Heart left ventricle (tissue), 16 donors: Measurements from ENCODE around the gene GATAD2B. TPM values are rescaled to one million over a fixed set of nuclear protein-coding genes. Genes with fewer than 3 reads are reported as not detected.

ENCODE experiments used
- ATAC-seq, 4 donors: fragments of 200-7000 bp; cut with Tn5 transposase; one replicate each; pipeline ENCODE4 v1.9.1; 2020 to 2022; ENCODE audit warnings: moderate library complexity in 4 of 4, mild to moderate bottlenecking in 3 of 4, moderate number of reproducible peaks in 1 of 4
- DNase-seq, 5 donors: peaks; one replicate each; pipeline ENCODE4 v3.0.0-alpha.2; 2020
- H3K27ac ChIP-seq, 12 donors: fragments of 200-600 bp; sonication (generic) in 4 of 12; one replicate each; pipeline versions ENCODE4 v1.5.0 to v1.8.0; 2016 to 2022; ENCODE audit warnings: mild to moderate bottlenecking in 2 of 12
- H3K27me3 ChIP-seq, 9 donors: fragments of 200-600 bp; sonication (generic) in 2 of 9; one replicate each; pipeline versions ENCODE4 v1.5.1 to v1.8.0; 2016 to 2022; ENCODE audit warnings: mild to moderate bottlenecking in 3 of 9
- H3K36me3 ChIP-seq, 9 donors: fragments of 200-600 bp; sonication (generic) in 2 of 9; one replicate each; pipeline versions ENCODE4 v1.5.0 to v1.8.0; 2018 to 2022; ENCODE audit warnings: mild to moderate bottlenecking in 2 of 9
- H3K4me1 ChIP-seq, 12 donors: fragments of 200-600 bp; sonication (generic) in 4 of 12; one replicate each; pipeline versions ENCODE4 v1.5.0 to v1.8.0; 2016 to 2022; ENCODE audit warnings: mild to moderate bottlenecking in 3 of 12
- H3K4me3 ChIP-seq, 12 donors: fragments of 200-600 bp; sonication (generic) in 4 of 12; one replicate each; pipeline versions ENCODE4 v1.5.0 to v1.8.0; 2017 to 2022; ENCODE audit warnings: mild to moderate bottlenecking in 9 of 12, moderate library complexity in 4 of 12
- H3K9me3 ChIP-seq, 12 donors: fragments of 200-600 bp; sonication (generic) in 4 of 12; one replicate each; pipeline versions ENCODE4 v1.5.0 to v1.8.0; 2016 to 2022; ENCODE audit warnings: mild to moderate bottlenecking in 1 of 12
- POLR2A ChIP-seq, 2 donors: fragments of 450-650 bp; IDR thresholded peaks; one replicate each; pipeline ENCODE4 v1.6.1; 2017; ENCODE audit warnings: antibody characterized with exemption in 2 of 2, mild to moderate bottlenecking in 2 of 2, moderate library complexity in 2 of 2
- WGBS, 4 donors: extraction: QIAGEN DNeasy Blood & Tissue Kit in 2 of 4; methylation state at CpG; one replicate each; pipeline versions ENCODE4 v1.1.5 to v1.1.7; 2013 to 2018; 5-methylcytosine and 5-hydroxymethylcytosine counted together
- intact Hi-C, 10 donors: fragments of 100-400 bp; cut with DNase I; formaldehyde crosslinking; loops; one replicate each; pipeline versions ENCODE4 v1.11.1 to v1.14.2; 2022
- polyA plus RNA-seq, 2 donors: library from polyadenylated mRNA; stranded (reverse); fragments of 200-250 nt; gene quantifications; one replicate each; pipeline ENCODE4 v1.2.3, GENCODE V29; 2013
- total RNA-seq, 9 donors: library from RNA; depleted of rRNA in 2 of 9; stranded (reverse); fragments of >200 nt in 2 of 9; fragmentation: NEBNext Ultra II Directional in 3 of 9; extraction: Animal tissue kit (Norgen Biotek cat#: 25700) in 3 of 9; gene quantifications; one replicate each; pipeline versions ENCODE4 v1.1.0 to v1.2.4, GENCODE V29; 2016 to 2023
- TF ChIP-seq, protein P1 (sequence below), 12 donors: fragments of 200-600 bp; sonication (generic) in 4 of 12; IDR thresholded peaks; one replicate each; pipeline versions ENCODE4 v1.5.0 to v1.8.0; 2018 to 2022; ENCODE audit warnings: antibody characterized with exemption in 12 of 12, mild to moderate bottlenecking in 5 of 12
- donor health status: ischemic (EF 13 %, LVEDD 7.1; RV severe dilation, severe dysfunction).
- donor health status: healthy with polysubstance abuse.
- donor health status: DM: no; HTN: yes; CAD: no.
- donor health status: DM: no; HTN: no; CAD: no.
- donor health status: ischemic (EF 25% LVEDD 6.9; RV normal size, moderate dysfunction).
- donor health status: ischemic (EF 25% LVEDD 5.7; RV mildly dilated, moderate dysfunction).
- donor health status: healthy.
- donor health status: DM: yes; HTN: yes; CAD: no.
- donor health status: ischemic (EF 35%, LVEDD 5.7; RV mildly dilated, moderate dysfunction).
- donor health status: nonischemic (EF 11% LVEDD 7.7; RV severe dilation, severe dysfunction).
- donor health status: DM: yes; HTN: yes; CAD: no.
- donor health status: PGD.
- donor health status: ischemic (EF 29% LVEDD 5.4; RV normal size, mild dysfunction).
- donor health status: nonischemic (EF 23%, LVEDD 6.1; RV moderate dilation, normal function).

GATAD2B gene
- total and polyA plus RNA-seq, 11 donors: 5.6 to 53.9 (median 34.5) TPM

DNA sequence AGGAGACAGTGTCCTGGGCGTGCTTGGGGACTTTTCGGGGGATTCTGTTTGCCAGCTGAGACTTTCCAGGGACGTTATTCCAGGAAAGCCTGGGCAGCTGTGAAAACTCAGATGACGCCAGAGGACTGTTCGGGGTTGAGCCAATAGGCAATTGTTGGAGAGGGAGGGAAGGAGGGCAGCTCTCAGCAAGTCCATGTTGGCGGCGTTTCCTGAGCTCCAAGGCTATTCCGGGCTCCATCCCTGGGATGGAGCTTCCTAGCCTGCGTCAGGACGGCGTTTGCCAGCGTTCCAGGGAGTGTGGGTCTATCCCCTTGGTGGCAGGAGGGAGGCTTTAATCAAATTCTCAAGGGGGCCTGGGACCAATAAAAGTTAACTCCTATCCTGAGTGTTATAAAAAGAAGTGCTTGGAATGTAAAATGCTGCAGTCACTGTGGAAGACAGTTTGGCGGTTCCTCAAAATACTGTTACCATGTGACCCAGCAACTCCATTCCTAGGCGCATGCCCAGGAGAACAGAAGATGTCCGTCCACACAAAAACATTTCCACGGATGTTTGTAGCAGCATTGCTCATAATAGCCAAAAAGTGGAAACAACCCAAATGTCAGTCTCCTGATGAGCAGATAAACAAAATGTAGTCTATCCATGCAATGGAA is 132.3 kb downstream of the GATAD2B start:
- TF ChIP-seq POLR2A (IDR thresholded peaks at IDR 0.05): no peak
- TF ChIP-seq, protein P1, sequence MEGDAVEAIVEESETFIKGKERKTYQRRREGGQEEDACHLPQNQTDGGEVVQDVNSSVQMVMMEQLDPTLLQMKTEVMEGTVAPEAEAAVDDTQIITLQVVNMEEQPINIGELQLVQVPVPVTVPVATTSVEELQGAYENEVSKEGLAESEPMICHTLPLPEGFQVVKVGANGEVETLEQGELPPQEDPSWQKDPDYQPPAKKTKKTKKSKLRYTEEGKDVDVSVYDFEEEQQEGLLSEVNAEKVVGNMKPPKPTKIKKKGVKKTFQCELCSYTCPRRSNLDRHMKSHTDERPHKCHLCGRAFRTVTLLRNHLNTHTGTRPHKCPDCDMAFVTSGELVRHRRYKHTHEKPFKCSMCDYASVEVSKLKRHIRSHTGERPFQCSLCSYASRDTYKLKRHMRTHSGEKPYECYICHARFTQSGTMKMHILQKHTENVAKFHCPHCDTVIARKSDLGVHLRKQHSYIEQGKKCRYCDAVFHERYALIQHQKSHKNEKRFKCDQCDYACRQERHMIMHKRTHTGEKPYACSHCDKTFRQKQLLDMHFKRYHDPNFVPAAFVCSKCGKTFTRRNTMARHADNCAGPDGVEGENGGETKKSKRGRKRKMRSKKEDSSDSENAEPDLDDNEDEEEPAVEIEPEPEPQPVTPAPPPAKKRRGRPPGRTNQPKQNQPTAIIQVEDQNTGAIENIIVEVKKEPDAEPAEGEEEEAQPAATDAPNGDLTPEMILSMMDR (IDR thresholded peaks at IDR 0.05): no peak
- H3K4me3 ChIP-seq: peak overlapping the region in 10 of 12 donors; percentile 26 to 51 (median 42)
- H3K4me1 ChIP-seq: peaks cover 0 to 35% (median 18%) of the 10 kb centered on the region in 12 donors
- DNase-seq (peak; percentile 83 to 93 (median 91)), ATAC-seq (peak; percentile 89 to 95 (median 94))
- intact Hi-C loops: loop anchor here in 8 of 10 donors (2.0 to 10.0 kb wide), 6 partner anchors 154 to 484 kb away; partner anchors contain the start of genes DENND4B (in 4 of the 8), CREB3L4 (in 1 of the 8), CRTC2 (in 1 of the 8) and HAX1 (in 1 of the 8)
- H3K36me3 ChIP-seq: no peaks in the 10 kb centered on the region
- H3K27ac ChIP-seq: peak overlapping the region; percentile 73 to 96 (median 89)
- H3K9me3 ChIP-seq: no peaks in the 10 kb centered on the region
- H3K27me3 ChIP-seq: no peaks in the 10 kb centered on the region
- 2 to 7% (median 5%) methylated on average over 16 of the region's 16 CpGs for WGBS, 4 donors

DNA sequence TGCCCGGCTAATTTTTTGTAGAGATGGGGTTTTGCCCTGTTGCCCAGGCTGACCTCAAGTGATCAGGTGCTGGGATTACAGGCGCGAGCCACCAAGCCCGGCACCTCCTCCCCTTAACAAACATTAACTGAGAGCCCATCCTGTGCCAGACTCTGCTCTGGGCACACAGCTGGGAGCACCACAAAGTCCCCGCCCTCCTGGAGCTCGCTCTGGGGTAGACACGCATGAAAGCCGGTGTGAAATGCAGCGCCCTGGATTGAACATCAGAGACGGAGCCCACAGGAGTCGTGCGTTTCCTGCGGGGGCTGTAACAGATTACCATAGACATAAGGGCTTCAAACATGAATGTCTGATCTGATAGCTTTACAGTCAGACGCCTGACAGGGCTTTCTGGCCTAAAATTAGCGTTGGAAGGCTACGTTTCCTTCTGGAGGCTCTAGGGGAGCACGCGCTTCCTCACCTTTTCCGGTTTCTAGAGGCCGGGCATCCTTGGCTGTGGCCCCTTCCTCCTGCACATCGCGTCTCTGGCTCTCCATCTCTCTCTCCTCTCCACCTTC is 133.2 kb downstream of the GATAD2B start:
- no peaks in the 10 kb centered on the region for H3K36me3 ChIP-seq
- ATAC-seq (peak in 3 of 4 donors; percentile 1 to 27 (median 6)), DNase-seq (peak in 3 of 5 donors; percentile 27 to 54 (median 35))
- peak overlapping the region; percentile 73 to 96 (median 89) for H3K27ac ChIP-seq
- peaks cover 0 to 35% (median 18%) of the 10 kb centered on the region in 12 donors for H3K4me1 ChIP-seq
- no peaks in the 10 kb centered on the region for H3K27me3 ChIP-seq
- intact Hi-C loops: loop anchor here in 8 of 10 donors (2.0 to 10.0 kb wide), 6 partner anchors 155 to 485 kb away; partner anchors contain the start of genes DENND4B (in 4 of the 8), CREB3L4 (in 1 of the 8), CRTC2 (in 1 of the 8) and HAX1 (in 1 of the 8)
- H3K4me3 ChIP-seq: peak overlapping the region in 10 of 12 donors; percentile 26 to 51 (median 42)
- WGBS, 4 donors: 33 to 45% (median 38%) methylated on average over 22 of the region's 22 CpGs
- TF ChIP-seq POLR2A (IDR thresholded peaks at IDR 0.05): no peak
- TF ChIP-seq, protein P1 (IDR thresholded peaks at IDR 0.05): no peak
- H3K9me3 ChIP-seq: no peaks in the 10 kb centered on the region

GRCh38 chr1:153786038-153786790 is 136.6 kb downstream of the GATAD2B start:
- no peak for DNase-seq
- TF ChIP-seq, protein P1 (IDR thresholded peaks at IDR 0.05): no peak
- no peak for TF ChIP-seq POLR2A (IDR thresholded peaks at IDR 0.05)
- Histone ChIP-seq H3K36me3 (no peaks in the 10 kb centered on the region), H3K4me3 (no peak overlapping the region), H3K27me3 (no peaks in the 10 kb centered on the region), H3K9me3 (no peaks in the 10 kb centered on the region), H3K4me1 (peaks cover 0 to 42% (median 25%) of the 10 kb centered on the region in 12 donors), H3K27ac (no peak overlapping the region)
- no peak for ATAC-seq
- WGBS, 4 donors: 94 to 99% (median 97%) methylated on average over 4 of the region's 4 CpGs
- intact Hi-C loops: no loop called here
